Suppressor macrophage treated with lipopolysaccharide for 4 hours (primary cell): ENCODE measurements around the gene PEX1.
A peak's percentile ranks its signal among the peaks of the same experiment; 100 is the strongest.
"Not testable (repeated sequence)": the region's sequence is repeated elsewhere in the genome, so short reads cannot be mapped to it uniquely, and the experiment has no call there.

Experiments used
- DNase-seq: peaks from one replicate; pipeline ENCODE4 v3.0.0-alpha.2; 2020

The PEX1 gene

GRCh38 chr7:92456236-92456635 lies 72.1 kb downstream of the PEX1 start:
- no peak for DNase-seq

GRCh38 chr7:92451645-92452044 lies 76.7 kb downstream of the PEX1 start:
- DNase-seq, result no peak

GRCh38 chr7:92448205-92448747 lies 80.0 kb downstream of the PEX1 start:
- DNase-seq, result peak; percentile 71

GRCh38 chr7:92447345-92448204 lies 80.7 kb downstream of the PEX1 start, which contains the start of gene GATAD1:
Gene GATAD1, plus strand, starts transcription at chr7:92447482. Its CDS starts 248 bp downstream, at chr7:92447730.
- DNase-seq, result peak; percentile 95

- DNase-seq, result no peak
These were observed 81.4 kb downstream of the PEX1 start for GRCh38 chr7:92446869-92447344.

GRCh38 chr7:92442720-92443119 lies 85.6 kb downstream of the PEX1 start:
- DNase-seq, result not testable (repeated sequence)

- no peak for DNase-seq
These were observed 90.3 kb downstream of the PEX1 start for GRCh38 chr7:92437956-92438491.
